Endothelial cell (in vitro differentiated cells): ENCODE data around the gene INO80. TPM values are rescaled to one million over a fixed set of nuclear protein-coding genes. Genes with fewer than 3 reads are reported as not detected.
A peak's percentile ranks its signal among the peaks of the same experiment; 100 is the strongest.

ENCODE experiments used
- DNase-seq: peaks from one replicate; pipeline ENCODE4 v3.0.0; 2021; ENCODE audit warnings: low spot score
- H3K27ac Mint-ChIP-seq: one replicate; pipeline ENCODE4 v1.8.0; 2021; ENCODE audit warnings: mixed read lengths, inconsistent platforms; ENCODE audit not compliant: unreplicated experiment
- H3K27me3 Mint-ChIP-seq: one replicate; pipeline ENCODE4 v1.8.0; 2021; ENCODE audit warnings: mild to moderate bottlenecking, moderate library complexity, mixed read lengths, inconsistent platforms; ENCODE audit not compliant: unreplicated experiment
- H3K36me3 Mint-ChIP-seq: one replicate; pipeline ENCODE4 v1.8.0; 2021; ENCODE audit warnings: mild to moderate bottlenecking, low read depth, mixed read lengths, inconsistent platforms; ENCODE audit not compliant: unreplicated experiment
- H3K4me1 Mint-ChIP-seq: one replicate; pipeline ENCODE4 v1.8.0; 2021; ENCODE audit warnings: mild to moderate bottlenecking, mixed read lengths, inconsistent platforms; ENCODE audit not compliant: unreplicated experiment
- H3K4me3 Mint-ChIP-seq: one replicate; pipeline ENCODE4 v1.8.0; 2021; ENCODE audit warnings: mild to moderate bottlenecking, mixed read lengths, inconsistent platforms; ENCODE audit not compliant: unreplicated experiment
- H3K9me3 Mint-ChIP-seq: one replicate; pipeline ENCODE4 v1.8.0; 2021; ENCODE audit warnings: mixed read lengths, inconsistent platforms; ENCODE audit not compliant: unreplicated experiment
- total RNA-seq: library from RNA; stranded (reverse); fragmentation: NEBNext Ultra II Directional; extraction: Animal tissue kit (Norgen Biotek cat#: 25700); gene quantifications from one replicate; pipeline ENCODE4 v1.2.1, GENCODE V29; 2021; ENCODE audit not compliant: unreplicated experiment
- TF ChIP-seq, protein P1 (sequence below): fragments of 200-600 bp; sonication (generic); IDR thresholded peaks from one replicate; pipeline ENCODE4 v1.5.0; 2021; ENCODE audit warnings: antibody characterized with exemption; ENCODE audit not compliant: unreplicated experiment

The INO80 gene
- total RNA-seq, 1 donor from 2014 or later: 26.6 TPM

DNA sequence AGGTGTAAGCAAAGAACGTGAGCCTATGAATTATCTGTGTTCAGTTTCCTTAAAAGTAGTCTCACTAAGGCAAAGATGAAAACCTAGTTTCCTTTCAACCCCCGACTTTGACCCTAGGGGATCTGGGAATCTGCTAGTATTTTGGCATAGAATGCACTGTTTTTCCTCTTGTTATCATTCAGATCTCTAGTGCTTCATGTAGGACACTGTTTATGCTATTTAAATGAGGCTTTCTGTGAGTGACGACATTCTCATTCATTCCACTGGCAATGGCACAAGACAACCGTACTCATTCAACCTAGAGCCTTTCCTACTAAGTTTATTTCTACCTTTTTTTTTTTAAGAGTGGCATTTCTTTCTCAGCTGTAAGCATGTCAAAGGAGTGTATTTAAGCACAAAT, 95.8 kb downstream of the INO80 start:
- H3K4me1 Mint-ChIP-seq: peaks cover 63% of the 10 kb centered on the region
- H3K4me3 Mint-ChIP-seq: peak overlapping the region; percentile 80
- TF ChIP-seq, protein P1, sequence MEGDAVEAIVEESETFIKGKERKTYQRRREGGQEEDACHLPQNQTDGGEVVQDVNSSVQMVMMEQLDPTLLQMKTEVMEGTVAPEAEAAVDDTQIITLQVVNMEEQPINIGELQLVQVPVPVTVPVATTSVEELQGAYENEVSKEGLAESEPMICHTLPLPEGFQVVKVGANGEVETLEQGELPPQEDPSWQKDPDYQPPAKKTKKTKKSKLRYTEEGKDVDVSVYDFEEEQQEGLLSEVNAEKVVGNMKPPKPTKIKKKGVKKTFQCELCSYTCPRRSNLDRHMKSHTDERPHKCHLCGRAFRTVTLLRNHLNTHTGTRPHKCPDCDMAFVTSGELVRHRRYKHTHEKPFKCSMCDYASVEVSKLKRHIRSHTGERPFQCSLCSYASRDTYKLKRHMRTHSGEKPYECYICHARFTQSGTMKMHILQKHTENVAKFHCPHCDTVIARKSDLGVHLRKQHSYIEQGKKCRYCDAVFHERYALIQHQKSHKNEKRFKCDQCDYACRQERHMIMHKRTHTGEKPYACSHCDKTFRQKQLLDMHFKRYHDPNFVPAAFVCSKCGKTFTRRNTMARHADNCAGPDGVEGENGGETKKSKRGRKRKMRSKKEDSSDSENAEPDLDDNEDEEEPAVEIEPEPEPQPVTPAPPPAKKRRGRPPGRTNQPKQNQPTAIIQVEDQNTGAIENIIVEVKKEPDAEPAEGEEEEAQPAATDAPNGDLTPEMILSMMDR: no peak
- H3K9me3 Mint-ChIP-seq: no peaks in the 10 kb centered on the region
- peak overlapping the region; percentile 95 for H3K27ac Mint-ChIP-seq
- no peak for DNase-seq
- peaks cover 4% of the 10 kb centered on the region for H3K36me3 Mint-ChIP-seq
- H3K27me3 Mint-ChIP-seq: peaks cover 5% of the 10 kb centered on the region

- H3K27ac Mint-ChIP-seq: peak overlapping the region; percentile 96
- DNase-seq: no peak
- H3K9me3 Mint-ChIP-seq: no peaks in the 10 kb centered on the region
- H3K27me3 Mint-ChIP-seq: peaks cover under 1% of the 10 kb centered on the region
- H3K36me3 Mint-ChIP-seq: peaks cover 6% of the 10 kb centered on the region
- TF ChIP-seq, protein P1: no peak
- peak overlapping the region; percentile 76 for H3K4me3 Mint-ChIP-seq
- peaks cover 67% of the 10 kb centered on the region for H3K4me1 Mint-ChIP-seq
Observed at GRCh38 chr15:41019174-41019573, 96.9 kb downstream of the INO80 start.

DNA sequence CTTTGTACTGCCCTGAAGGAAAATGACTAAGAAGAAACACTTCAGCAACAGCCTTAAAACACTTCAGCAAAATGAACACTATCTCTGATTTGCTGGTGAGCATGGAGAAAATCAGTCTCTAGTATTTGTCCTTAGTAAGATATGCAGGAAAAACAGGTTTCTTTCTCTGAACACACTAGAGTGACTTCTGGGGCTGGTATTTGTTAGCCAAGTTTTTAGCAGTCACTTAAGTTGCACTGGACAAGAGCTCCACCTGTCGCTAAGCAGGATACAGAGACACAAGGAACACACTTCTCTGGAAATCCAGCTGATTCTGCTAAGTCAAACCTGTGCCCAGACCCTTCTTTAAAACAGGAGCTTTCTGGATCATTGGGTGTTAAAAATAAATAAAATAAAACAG, 97.5 kb downstream of the INO80 start:
- Mint-ChIP-seq H3K27me3 (no peaks in the 10 kb centered on the region), H3K4me1 (peaks cover 69% of the 10 kb centered on the region), H3K36me3 (peaks cover 6% of the 10 kb centered on the region), H3K27ac (peak overlapping the region; percentile 96), H3K9me3 (no peaks in the 10 kb centered on the region), H3K4me3 (no peak overlapping the region)
- TF ChIP-seq, protein P1: no peak
- DNase-seq: peak; percentile 30

- H3K9me3 Mint-ChIP-seq: no peaks in the 10 kb centered on the region
Observed at GRCh38 chr15:41017066-41017735, 98.9 kb downstream of the INO80 start.

More at GRCh38 chr15:41017066-41017735, 98.9 kb downstream of the INO80 start:
- Mint-ChIP-seq H3K4me3 (peak overlapping the region; percentile 72), H3K27ac (peak overlapping the region; percentile 90), H3K4me1 (peaks cover 74% of the 10 kb centered on the region), H3K27me3 (no peaks in the 10 kb centered on the region), H3K36me3 (peaks cover 10% of the 10 kb centered on the region)
- TF ChIP-seq, protein P1: no peak
- DNase-seq: no peak
